Subcutaneous abdominal adipose tissue (tissue), 5 donors: ENCODE data around the gene CNFN.

Experiments used
- H3K27ac ChIP-seq: one replicate; pipeline ENCODE4 v1.7.0; 2013; ENCODE audit warnings: low read depth, mild to moderate bottlenecking, inconsistent platforms, low read length, moderate library complexity
- H3K27me3 ChIP-seq, 5 donors: one replicate each; pipeline ENCODE4 v1.7.0; 2013; ENCODE audit warnings: low read length in 5 of 5, inconsistent platforms in 1 of 5; ENCODE audit not compliant: control insufficient read depth in 5 of 5, insufficient read depth in 4 of 5
- H3K36me3 ChIP-seq, 5 donors: one replicate each; pipeline ENCODE4 v1.7.0; 2013; ENCODE audit warnings: low read length in 5 of 5; ENCODE audit not compliant: control insufficient read depth in 5 of 5, insufficient read depth in 5 of 5
- H3K4me1 ChIP-seq, 5 donors: one replicate each; pipeline ENCODE4 v1.7.0; 2013; ENCODE audit warnings: low read length in 5 of 5, mild to moderate bottlenecking in 3 of 5, moderate library complexity in 1 of 5; ENCODE audit not compliant: control insufficient read depth in 5 of 5, insufficient read depth in 5 of 5
- H3K4me3 ChIP-seq, 5 donors: one replicate each; pipeline ENCODE4 v1.7.0; 2013; ENCODE audit warnings: low read length in 5 of 5, low read depth in 1 of 5
- H3K9ac ChIP-seq, 5 donors: one replicate each; pipeline ENCODE4 v1.7.0; 2013; ENCODE audit warnings: low read length in 5 of 5, mild to moderate bottlenecking in 4 of 5, moderate library complexity in 3 of 5
- H3K9me3 ChIP-seq, 5 donors: one replicate each; pipeline ENCODE4 v1.7.0; 2013; ENCODE audit warnings: low read length in 5 of 5; ENCODE audit not compliant: control insufficient read depth in 5 of 5
- donor health status: healthy.
- donor health status: healthy.
- donor health status: healthy.
- donor health status: healthy.
- donor health status: healthy.

CNFN gene

GRCh38 chr19:42355896-42356295, 34.2 kb downstream of the CNFN start:
- H3K9me3 ChIP-seq = no peaks in the 10 kb centered on the region
- no peak overlapping the region for H3K9ac ChIP-seq
- H3K27me3 ChIP-seq = no peaks in the 10 kb centered on the region
- H3K4me3 ChIP-seq = no peak overlapping the region
- H3K36me3 ChIP-seq = peaks cover 0 to 83% (median 63%) of the 10 kb centered on the region in 5 donors
- no peak overlapping the region for H3K27ac ChIP-seq
- H3K4me1 ChIP-seq = peaks cover 0 to 4% (median 0%) of the 10 kb centered on the region in 5 donors

GRCh38 chr19:42353341-42354015, 36.6 kb downstream of the CNFN start:
- H3K9me3 ChIP-seq = no peaks in the 10 kb centered on the region
- no peak overlapping the region for H3K9ac ChIP-seq
- H3K27me3 ChIP-seq = no peaks in the 10 kb centered on the region
- no peaks in the 10 kb centered on the region for H3K4me1 ChIP-seq
- H3K36me3 ChIP-seq = peaks cover 0 to 78% (median 63%) of the 10 kb centered on the region in 5 donors
- no peak overlapping the region for H3K27ac ChIP-seq
- H3K4me3 ChIP-seq = no peak overlapping the region

GRCh38 chr19:42352301-42353259, 37.5 kb downstream of the CNFN start:
- peaks cover 0 to 76% (median 62%) of the 10 kb centered on the region in 5 donors for H3K36me3 ChIP-seq
- H3K27me3 ChIP-seq = no peaks in the 10 kb centered on the region
- H3K4me3 ChIP-seq = no peak overlapping the region
- no peaks in the 10 kb centered on the region for H3K9me3 ChIP-seq
- H3K4me1 ChIP-seq = peaks cover 0 to 3% (median 0%) of the 10 kb centered on the region in 5 donors
- no peak overlapping the region for H3K9ac ChIP-seq
- H3K27ac ChIP-seq = no peak overlapping the region

GRCh38 chr19:42351079-42351735, 38.9 kb downstream of the CNFN start:
- Histone ChIP-seq H3K4me1 (peaks cover 0 to 8% (median 0%) of the 10 kb centered on the region in 5 donors), H3K9me3 (no peaks in the 10 kb centered on the region), H3K4me3 (no peak overlapping the region), H3K27ac (no peak overlapping the region), H3K27me3 (no peaks in the 10 kb centered on the region), H3K9ac (no peak overlapping the region), H3K36me3 (peaks cover 0 to 62% (median 49%) of the 10 kb centered on the region in 5 donors)

DNA sequence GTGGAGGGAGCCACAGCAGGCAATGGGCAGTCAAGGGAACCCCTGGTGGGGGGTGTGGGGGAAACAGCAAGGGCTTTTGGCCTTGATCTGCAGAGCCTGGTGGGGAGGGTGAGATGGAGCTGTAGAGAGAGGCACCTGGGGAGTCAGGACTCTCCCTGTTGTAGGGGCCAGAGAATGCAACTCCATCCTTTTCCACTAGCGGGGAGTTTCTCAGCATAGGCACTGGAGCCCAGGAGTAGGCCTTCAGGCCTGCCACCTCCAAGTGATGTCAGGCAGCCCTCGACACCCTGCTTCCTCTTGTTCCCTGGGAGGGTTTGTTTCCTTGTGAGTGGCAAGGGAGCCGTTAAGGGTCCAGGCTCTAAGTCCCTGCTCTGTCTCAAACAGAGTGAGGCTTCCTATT, 39.7 kb downstream of the CNFN start:
- Histone ChIP-seq H3K27ac (no peak overlapping the region), H3K4me1 (peaks cover 0 to 12% (median under 1%) of the 10 kb centered on the region in 5 donors), H3K36me3 (peaks cover 0 to 56% (median 41%) of the 10 kb centered on the region in 5 donors)

GRCh38 chr19:42349378-42350107, 40.6 kb downstream of the CNFN start:
- Histone ChIP-seq H3K9ac (no peak overlapping the region), H3K4me3 (no peak overlapping the region), H3K27me3 (no peaks in the 10 kb centered on the region), H3K9me3 (no peaks in the 10 kb centered on the region), H3K4me1 (peaks cover 0 to 21% (median 2%) of the 10 kb centered on the region in 5 donors), H3K36me3 (peaks cover 0 to 56% (median 35%) of the 10 kb centered on the region in 5 donors), H3K27ac (no peak overlapping the region)

More for the DNA sequence above, 39.7 kb downstream of the CNFN start:
- no peak overlapping the region for H3K9ac ChIP-seq
- no peak overlapping the region for H3K4me3 ChIP-seq
- H3K27me3 ChIP-seq = no peaks in the 10 kb centered on the region
- H3K9me3 ChIP-seq = no peaks in the 10 kb centered on the region

GRCh38 chr19:42348211-42348610, 41.9 kb downstream of the CNFN start:
- Histone ChIP-seq H3K4me1 (peaks cover 0 to 32% (median 3%) of the 10 kb centered on the region in 5 donors), H3K9me3 (no peaks in the 10 kb centered on the region), H3K36me3 (peaks cover 0 to 52% (median 25%) of the 10 kb centered on the region in 5 donors), H3K27ac (no peak overlapping the region), H3K4me3 (no peak overlapping the region), H3K9ac (no peak overlapping the region), H3K27me3 (no peaks in the 10 kb centered on the region)

DNA sequence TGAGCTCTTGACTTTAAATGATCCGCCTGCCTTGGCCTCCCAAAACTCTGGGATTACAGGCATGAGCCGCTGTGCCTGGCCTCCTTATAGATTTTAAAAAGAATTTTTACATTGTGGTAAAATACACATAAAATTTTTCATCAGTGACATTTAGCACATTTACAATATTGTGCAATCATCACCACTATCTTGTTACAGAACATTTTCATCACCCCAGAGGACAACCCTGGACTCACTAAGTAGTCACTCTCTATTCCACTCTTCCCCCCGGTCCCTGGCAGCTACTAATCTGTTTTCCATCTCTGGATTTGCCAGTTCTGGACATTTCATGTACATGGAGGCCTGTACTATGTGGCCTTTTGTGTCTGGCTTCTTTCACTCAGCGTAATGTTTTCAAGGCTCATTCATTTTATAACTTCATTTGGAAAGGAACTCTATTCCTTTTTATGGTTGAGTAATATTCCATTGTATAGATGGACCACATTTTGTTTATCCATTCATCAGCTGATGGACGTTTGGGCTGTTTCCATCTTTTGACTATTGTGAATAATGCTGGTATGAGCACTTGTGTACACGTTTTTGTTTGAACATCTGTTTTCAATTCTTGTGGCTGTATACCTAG, 44.8 kb downstream of the CNFN start:
- Histone ChIP-seq H3K4me1 (peaks cover 0 to 32% (median 3%) of the 10 kb centered on the region in 5 donors), H3K27me3 (no peaks in the 10 kb centered on the region), H3K9ac (no peak overlapping the region), H3K27ac (peak overlapping the region; percentile 41), H3K9me3 (no peaks in the 10 kb centered on the region), H3K36me3 (peaks cover 0 to 38% (median 18%) of the 10 kb centered on the region in 5 donors), H3K4me3 (no peak overlapping the region)

GRCh38 chr19:42344336-42344893, 45.7 kb downstream of the CNFN start:
- Histone ChIP-seq H3K27ac (no peak overlapping the region), H3K27me3 (no peaks in the 10 kb centered on the region), H3K36me3 (peaks cover 0 to 36% (median 17%) of the 10 kb centered on the region in 5 donors), H3K9ac (no peak overlapping the region), H3K4me3 (no peak overlapping the region), H3K4me1 (peaks cover 0 to 32% (median 3%) of the 10 kb centered on the region in 5 donors), H3K9me3 (no peaks in the 10 kb centered on the region)
